HG03025 (cell line): ENCODE results near the gene SGTA.

Experiments
- ATAC-seq: cut with Tn5 transposase; IDR thresholded peaks from one replicate; pipeline ENCODE4 v1.9.1; 2021; ENCODE audit warnings: mild to moderate bottlenecking, moderate library complexity; ENCODE audit not compliant: unreplicated experiment, low FRiP score

Gene SGTA

GRCh38 chr19:2731181-2731995 lies 51.7 kb downstream of the SGTA start:
- no peak for ATAC-seq

- ATAC-seq, result no peak
Measured at GRCh38 chr19:2729943-2730818, 52.9 kb downstream of the SGTA start.

- ATAC-seq, result no peak
Measured at GRCh38 chr19:2728783-2729387, 54.2 kb downstream of the SGTA start.

GRCh38 chr19:2727640-2727944 lies 55.5 kb downstream of the SGTA start:
- ATAC-seq, result no peak

GRCh38 chr19:2726904-2727639 lies 56.0 kb downstream of the SGTA start:
- ATAC-seq, result no peak

- ATAC-seq, result no peak
Measured at GRCh38 chr19:2726160-2726855, 56.8 kb downstream of the SGTA start.

- no peak for ATAC-seq
Measured at GRCh38 chr19:2724148-2724557, 58.9 kb downstream of the SGTA start.

GRCh38 chr19:2723747-2724146 lies 59.3 kb downstream of the SGTA start:
- ATAC-seq, result no peak

- ATAC-seq, result no peak
Measured at GRCh38 chr19:2723345-2723715, 59.7 kb downstream of the SGTA start.

- ATAC-seq, result no peak
Measured at GRCh38 chr19:2722541-2723344, 60.3 kb downstream of the SGTA start.

GRCh38 chr19:2721570-2722540 lies 61.2 kb downstream of the SGTA start:
- no peak for ATAC-seq

- no peak for ATAC-seq
Measured at GRCh38 chr19:2720777-2721569, 62.1 kb downstream of the SGTA start, which contains the start of gene DIRAS1. Gene DIRAS1, minus strand, starts transcription at chr19:2721372. Its CDS starts 3,566 bp downstream, at chr19:2717806.

- no peak for ATAC-seq
Measured at GRCh38 chr19:2719920-2720776, 62.9 kb downstream of the SGTA start.

GRCh38 chr19:2719232-2719735 lies 63.8 kb downstream of the SGTA start:
- ATAC-seq, result no peak

- ATAC-seq, result no peak
Measured at GRCh38 chr19:2717638-2718541, 65.2 kb downstream of the SGTA start.
